GM12891 (cell line): ENCODE measurements around the gene PDXK.

Source experiments
- PAX5 ChIP-seq: IDR thresholded peaks from 2 replicates; pipeline ENCODE4 v1.6.1; 2011; ENCODE audit warnings: low read length, moderate library complexity, mild to moderate bottlenecking; ENCODE audit not compliant: insufficient read depth, severe bottlenecking
- POLR2A ChIP-seq: IDR thresholded peaks from 2 replicates; pipeline ENCODE4 v1.6.1; 2011; ENCODE audit warnings: low read depth, low read length, control low read depth

DNA sequence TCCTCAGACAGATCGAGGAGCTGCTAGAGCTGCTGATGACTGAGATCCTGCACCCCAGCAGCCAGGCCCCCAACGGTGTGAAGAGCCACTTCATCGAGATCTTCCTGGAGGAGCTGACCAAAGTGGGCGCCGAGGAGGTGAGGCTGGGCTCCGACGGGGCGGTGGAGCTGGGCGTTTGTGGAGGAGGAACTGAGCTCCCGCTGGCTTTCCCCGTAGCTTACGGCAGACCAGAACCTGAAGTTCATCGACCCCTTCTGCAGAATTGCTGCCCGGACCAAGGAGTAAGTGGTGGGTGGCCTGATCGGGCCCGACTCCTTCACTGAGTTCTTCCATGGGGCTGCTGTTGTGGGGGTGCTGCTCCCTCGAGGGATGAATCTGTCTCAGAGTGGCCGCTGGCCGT, 78.5 kb downstream of the PDXK start:
- no peak for TF ChIP-seq PAX5
- no peak for TF ChIP-seq POLR2A
